Effector memory CD8-positive, alpha-beta T cell (primary cell): Measurements from ENCODE around the gene ADGRB3.
"Not testable (repeated sequence)": the region's sequence is repeated elsewhere in the genome, so short reads cannot be mapped to it uniquely, and the experiment has no call there.

Source experiments
- ATAC-seq: fragments of 150-1000 bp; cut with Tn5 transposase; replicated peaks from 2 replicates; pipeline ENCODE4 v1.10.0; 2021; ENCODE audit warnings: mild to moderate bottlenecking, moderate library complexity
- DNase-seq, 3 experiments: peaks; one replicate each; pipeline ENCODE4 v3.0.0; 2021
- H3K27ac Mint-ChIP-seq, 2 donors: one replicate each; pipeline ENCODE4 v1.8.0; 2022; ENCODE audit warnings: mild to moderate bottlenecking in 2 of 2, mixed read lengths in 2 of 2, moderate library complexity in 2 of 2
- H3K27me3 Mint-ChIP-seq, 2 donors: one replicate each; pipeline ENCODE4 v1.8.0; 2022; ENCODE audit warnings: mixed read lengths in 2 of 2
- H3K36me3 Mint-ChIP-seq: one replicate; pipeline ENCODE4 v1.8.0; 2022; ENCODE audit warnings: mild to moderate bottlenecking, moderate library complexity, mixed read lengths; ENCODE audit not compliant: insufficient read depth
- H3K4me1 Mint-ChIP-seq, 2 donors: one replicate each; pipeline ENCODE4 v1.8.0; 2022; ENCODE audit warnings: low read depth in 2 of 2, mixed read lengths in 2 of 2
- H3K4me3 Mint-ChIP-seq, 2 donors: one replicate each; pipeline ENCODE4 v1.8.0; 2022; ENCODE audit warnings: mild to moderate bottlenecking in 2 of 2, mixed read lengths in 2 of 2, moderate library complexity in 2 of 2
- H3K9me3 Mint-ChIP-seq, 2 donors: one replicate each; pipeline ENCODE4 v1.8.0; 2022; ENCODE audit warnings: mixed read lengths in 2 of 2

The ADGRB3 gene

DNA sequence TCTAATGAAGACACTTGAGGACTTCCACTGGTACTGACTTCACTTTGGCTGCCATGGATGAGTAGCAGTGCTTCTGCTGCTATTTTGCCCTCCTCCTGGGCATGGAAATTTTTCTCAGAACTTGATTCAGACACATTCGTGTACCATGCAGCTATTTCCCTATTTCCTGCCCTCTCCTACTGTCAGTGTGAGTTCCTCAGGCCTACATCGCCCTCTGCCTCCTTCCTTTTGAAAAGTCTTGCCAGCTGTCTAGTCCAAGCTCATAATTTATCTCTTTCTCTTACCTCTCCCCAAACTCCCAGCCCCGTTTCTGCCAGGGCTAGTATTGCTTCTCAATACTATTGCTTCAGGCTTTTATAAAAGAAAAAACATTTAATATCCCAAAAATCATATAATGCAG lies 470.2 kb downstream of the ADGRB3 start:
- Mint-ChIP-seq H3K4me1 (no peaks in the 10 kb centered on the region), H3K9me3 (peaks cover 6 to 13% of the 10 kb centered on the region in 2 donors), H3K27me3 (no peaks in the 10 kb centered on the region), H3K4me3 (no peak overlapping the region), H3K27ac (no peak overlapping the region), H3K36me3 (no peaks in the 10 kb centered on the region)
- no peak for ATAC-seq
- no peak for DNase-seq

DNA sequence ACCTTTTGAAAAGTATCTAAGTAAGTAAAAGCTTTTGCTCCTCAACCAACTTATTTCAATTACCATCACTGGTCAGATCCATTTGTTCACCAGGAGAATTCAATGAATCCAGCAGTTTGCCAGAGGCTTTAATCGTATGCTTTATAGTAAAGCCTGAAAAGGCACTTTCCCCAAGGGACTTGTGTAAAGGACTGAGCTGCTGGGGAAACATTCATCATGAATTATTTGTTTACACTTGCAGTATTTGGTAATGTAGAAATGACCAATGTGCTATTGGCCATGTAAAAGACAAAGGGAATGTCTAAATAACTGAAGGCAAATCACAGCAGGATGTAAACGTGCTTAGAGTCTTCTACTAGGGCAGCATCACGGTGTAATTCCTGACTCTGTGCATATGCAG lies 471.4 kb downstream of the ADGRB3 start:
- H3K4me3 Mint-ChIP-seq, result no peak overlapping the region
- H3K27ac Mint-ChIP-seq, result no peak overlapping the region
- ATAC-seq (no peak), DNase-seq (no peak)
- H3K9me3 Mint-ChIP-seq, result peaks cover 6 to 13% of the 10 kb centered on the region in 2 donors
- no peaks in the 10 kb centered on the region for H3K36me3 Mint-ChIP-seq
- H3K27me3 Mint-ChIP-seq, result no peaks in the 10 kb centered on the region
- H3K4me1 Mint-ChIP-seq, result no peaks in the 10 kb centered on the region

- no peak overlapping the region for H3K27ac Mint-ChIP-seq
- no peak overlapping the region for H3K4me3 Mint-ChIP-seq
- H3K27me3 Mint-ChIP-seq, result no peaks in the 10 kb centered on the region
- no peaks in the 10 kb centered on the region for H3K4me1 Mint-ChIP-seq
- peaks cover 4 to 5% of the 10 kb centered on the region in 2 donors for H3K9me3 Mint-ChIP-seq
- no peak for ATAC-seq
- no peaks in the 10 kb centered on the region for H3K36me3 Mint-ChIP-seq
- no peak for DNase-seq
Measured at GRCh38 chr6:69111301-69111700, 476.2 kb downstream of the ADGRB3 start.

DNA sequence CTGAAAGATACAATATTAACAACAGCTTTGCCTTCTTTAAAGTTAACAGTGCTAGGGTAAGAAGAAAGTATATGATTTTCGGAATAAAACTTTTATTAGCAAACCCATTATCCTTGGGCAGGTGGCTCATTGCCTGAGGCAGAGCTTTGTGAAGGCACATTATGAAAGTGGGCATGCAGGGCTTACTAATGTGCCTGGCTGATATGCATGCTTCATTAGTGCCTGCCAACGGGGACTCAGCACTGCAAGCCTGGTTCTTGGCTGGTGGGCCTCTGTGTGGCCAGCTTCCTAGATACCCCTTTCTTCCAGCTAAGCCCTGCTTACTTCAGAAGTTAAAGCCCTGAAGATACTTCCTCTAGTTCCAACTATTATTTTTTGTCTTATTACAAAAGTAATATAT lies 481.6 kb downstream of the ADGRB3 start:
- Mint-ChIP-seq H3K27me3 (no peaks in the 10 kb centered on the region), H3K4me1 (no peaks in the 10 kb centered on the region), H3K36me3 (no peaks in the 10 kb centered on the region), H3K27ac (no peak overlapping the region), H3K4me3 (no peak overlapping the region), H3K9me3 (peaks cover 6 to 16% of the 10 kb centered on the region in 2 donors)
- ATAC-seq, result no peak
- no peak for DNase-seq

DNA sequence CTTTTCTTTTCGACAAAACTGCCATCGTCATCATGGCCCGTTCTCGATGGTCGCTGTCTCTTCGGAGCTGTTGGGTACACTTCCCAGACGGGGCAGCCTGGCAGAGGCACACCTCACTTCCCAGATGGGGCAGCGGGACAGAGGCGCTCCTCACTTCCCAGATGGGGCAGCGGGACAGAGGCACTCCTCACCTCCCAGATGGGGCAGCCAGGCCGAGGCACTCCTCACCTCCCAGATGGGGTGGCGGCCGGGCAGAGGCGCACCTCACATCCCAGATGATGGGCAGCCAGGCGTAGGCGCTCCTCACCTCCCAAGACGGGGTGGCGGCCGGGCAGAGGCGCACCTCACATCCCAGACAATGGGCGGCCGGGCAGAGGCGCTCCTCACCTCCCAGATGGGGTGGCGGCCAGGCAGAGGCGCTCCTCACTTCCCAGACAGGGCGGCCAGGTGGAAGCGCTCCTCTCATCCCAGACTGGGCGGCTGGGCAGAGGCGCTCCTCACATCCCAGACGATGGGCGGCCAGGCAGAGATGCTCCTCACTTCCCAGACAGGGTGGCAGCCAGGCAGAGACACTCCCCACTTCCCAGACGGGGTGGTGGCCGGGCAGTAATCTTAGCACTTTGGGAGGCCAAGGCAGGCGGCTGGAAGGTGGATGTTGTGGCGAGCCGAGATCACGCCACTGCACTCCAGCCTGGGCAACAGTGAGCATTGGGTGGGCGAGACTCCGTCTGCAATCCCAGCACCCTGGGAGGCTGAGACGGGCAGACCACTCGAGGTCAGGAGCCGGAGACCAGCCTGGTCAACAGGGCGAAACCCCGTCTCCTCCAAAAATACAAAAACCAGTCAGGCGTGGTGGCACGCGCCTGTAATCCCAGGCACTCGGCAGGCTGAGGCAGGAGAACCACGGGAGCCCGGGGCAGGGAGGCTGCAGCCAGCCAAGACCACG lies 486.7 kb downstream of the ADGRB3 start:
- H3K27me3 Mint-ChIP-seq, H3K4me1 Mint-ChIP-seq, H3K4me3 Mint-ChIP-seq, DNase-seq, ATAC-seq, H3K27ac Mint-ChIP-seq, H3K36me3 Mint-ChIP-seq: not testable (repeated sequence)
- peaks cover 1 to 25% of the 10 kb centered on the region in 2 donors for H3K9me3 Mint-ChIP-seq

GRCh38 chr6:69122407-69122773 lies 487.3 kb downstream of the ADGRB3 start:
- ATAC-seq (no peak), DNase-seq (no peak)
- no peaks in the 10 kb centered on the region for H3K36me3 Mint-ChIP-seq
- H3K27ac Mint-ChIP-seq, result no peak overlapping the region
- no peaks in the 10 kb centered on the region for H3K4me1 Mint-ChIP-seq
- no peaks in the 10 kb centered on the region for H3K27me3 Mint-ChIP-seq
- no peak overlapping the region for H3K4me3 Mint-ChIP-seq
- peaks cover 1 to 25% of the 10 kb centered on the region in 2 donors for H3K9me3 Mint-ChIP-seq

- H3K27me3 Mint-ChIP-seq, result no peaks in the 10 kb centered on the region
- ATAC-seq (no peak), DNase-seq (no peak)
- H3K4me1 Mint-ChIP-seq, result no peaks in the 10 kb centered on the region
- H3K4me3 Mint-ChIP-seq, result no peak overlapping the region
- peaks cover 5 to 9% of the 10 kb centered on the region in 2 donors for H3K9me3 Mint-ChIP-seq
- no peaks in the 10 kb centered on the region for H3K36me3 Mint-ChIP-seq
- H3K27ac Mint-ChIP-seq, result no peak overlapping the region
Measured at GRCh38 chr6:69128411-69128810, 493.3 kb downstream of the ADGRB3 start.

DNA sequence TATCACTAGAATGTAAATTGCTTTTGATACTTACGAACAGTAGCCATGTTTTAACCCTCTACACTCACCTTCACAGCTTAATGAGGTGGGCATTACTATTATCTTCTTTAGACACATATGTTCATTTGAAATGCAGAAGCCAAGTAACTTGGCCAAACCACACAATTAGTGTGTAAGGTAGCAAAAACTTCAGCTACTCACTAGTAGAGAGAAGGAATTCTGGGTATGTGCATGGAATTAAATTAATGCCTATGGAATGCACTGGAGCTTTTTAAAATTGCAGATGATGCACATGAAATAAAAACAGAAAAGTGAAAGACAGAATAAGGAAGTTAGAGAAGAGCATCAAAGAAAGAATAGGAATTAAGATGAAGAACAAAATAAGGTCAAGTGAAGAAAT lies 494.0 kb downstream of the ADGRB3 start:
- Mint-ChIP-seq H3K9me3 (peaks cover 9% of the 10 kb centered on the region in 2 donors), H3K4me1 (no peaks in the 10 kb centered on the region), H3K27ac (no peak overlapping the region), H3K4me3 (no peak overlapping the region), H3K27me3 (no peaks in the 10 kb centered on the region), H3K36me3 (no peaks in the 10 kb centered on the region)
- ATAC-seq (no peak), DNase-seq (no peak)

DNA sequence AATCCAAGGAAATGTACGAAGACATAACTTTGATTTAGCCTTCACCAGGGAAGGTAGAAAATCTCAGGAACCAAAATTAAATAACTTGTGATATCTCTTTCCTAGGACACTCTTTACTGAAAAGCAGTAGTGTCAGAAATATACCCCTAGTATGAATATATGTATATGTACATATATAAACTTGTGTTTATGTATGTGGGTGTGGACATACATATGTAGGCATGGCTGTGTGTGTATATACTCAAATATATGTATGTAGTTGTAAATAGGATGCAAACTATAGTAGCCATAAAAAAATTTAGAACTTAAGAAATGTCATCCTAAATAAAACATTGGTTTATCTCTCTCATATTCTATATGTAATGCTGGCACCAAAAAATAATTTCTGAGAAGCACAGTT lies 500.8 kb downstream of the ADGRB3 start:
- H3K36me3 Mint-ChIP-seq, result no peaks in the 10 kb centered on the region
- H3K4me3 Mint-ChIP-seq, result no peak overlapping the region
- DNase-seq (no peak), ATAC-seq (no peak)
- no peak overlapping the region for H3K27ac Mint-ChIP-seq
- H3K4me1 Mint-ChIP-seq, result no peaks in the 10 kb centered on the region
- peaks cover 10 to 16% of the 10 kb centered on the region in 2 donors for H3K9me3 Mint-ChIP-seq
- H3K27me3 Mint-ChIP-seq, result no peaks in the 10 kb centered on the region

- H3K4me3 Mint-ChIP-seq, result no peak overlapping the region
- no peak for ATAC-seq
Measured at GRCh38 chr6:69138148-69138547, 503.1 kb downstream of the ADGRB3 start.

GRCh38 chr6:69138893-69139494 lies 503.9 kb downstream of the ADGRB3 start:
- peaks cover 10 to 11% of the 10 kb centered on the region in 2 donors for H3K9me3 Mint-ChIP-seq
- no peaks in the 10 kb centered on the region for H3K36me3 Mint-ChIP-seq
- H3K27ac Mint-ChIP-seq, result no peak overlapping the region
- H3K4me1 Mint-ChIP-seq, result no peaks in the 10 kb centered on the region
- no peak for ATAC-seq
- DNase-seq, result no peak
- no peak overlapping the region for H3K4me3 Mint-ChIP-seq
- H3K27me3 Mint-ChIP-seq, result no peaks in the 10 kb centered on the region

More at GRCh38 chr6:69138148-69138547, 503.1 kb downstream of the ADGRB3 start:
- no peaks in the 10 kb centered on the region for H3K4me1 Mint-ChIP-seq
- peaks cover 10 to 17% of the 10 kb centered on the region in 2 donors for H3K9me3 Mint-ChIP-seq
- H3K36me3 Mint-ChIP-seq, result no peaks in the 10 kb centered on the region
- H3K27me3 Mint-ChIP-seq, result no peaks in the 10 kb centered on the region
- no peak overlapping the region for H3K27ac Mint-ChIP-seq
- no peak for DNase-seq

DNA sequence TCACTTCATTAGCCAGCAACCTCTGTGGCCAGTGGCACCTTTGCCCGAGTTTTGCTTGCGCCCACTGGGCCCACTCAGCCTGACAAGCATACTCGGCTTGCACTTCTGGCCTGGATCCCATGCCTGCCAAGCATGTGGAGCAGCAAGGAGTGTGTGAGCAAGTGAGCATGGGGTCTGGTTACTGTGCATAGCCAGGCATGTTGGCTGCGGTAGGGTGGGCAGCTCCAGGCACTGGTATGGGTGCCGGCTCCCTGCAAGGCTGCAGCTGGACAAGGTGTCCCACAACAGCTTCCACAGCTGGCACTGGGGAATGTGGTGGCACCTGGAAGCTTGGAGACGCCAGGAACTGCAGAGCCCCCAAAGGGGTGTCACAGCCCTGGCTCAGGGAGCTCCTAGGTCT lies 510.0 kb downstream of the ADGRB3 start:
- Mint-ChIP-seq H3K27me3 (no peaks in the 10 kb centered on the region), H3K4me3 (no peak overlapping the region), H3K4me1 (no peaks in the 10 kb centered on the region), H3K27ac (no peak overlapping the region), H3K36me3 (no peaks in the 10 kb centered on the region), H3K9me3 (peaks cover 18 to 30% of the 10 kb centered on the region in 2 donors)
- DNase-seq (no peak), ATAC-seq (no peak)

DNA sequence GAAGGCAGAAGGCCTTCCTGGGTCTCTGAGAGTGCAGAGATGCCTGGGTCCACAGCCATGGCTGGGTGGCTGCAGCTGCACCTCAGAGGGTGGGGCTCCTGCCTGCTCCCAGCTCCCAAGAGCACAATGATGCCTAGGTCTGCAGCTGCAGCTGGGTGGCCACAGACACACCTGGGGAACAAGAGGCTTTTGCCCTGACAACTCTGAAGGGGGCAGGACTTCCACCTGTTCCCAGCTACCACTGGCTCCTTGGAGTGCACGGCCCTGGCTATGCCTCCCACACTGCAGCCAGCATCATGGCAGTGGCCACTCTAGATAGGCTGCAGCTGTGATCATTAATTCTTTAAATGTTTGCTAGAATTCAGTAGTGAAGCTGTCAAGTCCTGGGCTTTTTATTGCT lies 511.3 kb downstream of the ADGRB3 start:
- H3K9me3 Mint-ChIP-seq, result peaks cover 12 to 22% of the 10 kb centered on the region in 2 donors
- DNase-seq (no peak), ATAC-seq (no peak)
- H3K27me3 Mint-ChIP-seq, result no peaks in the 10 kb centered on the region
- no peak overlapping the region for H3K27ac Mint-ChIP-seq
- H3K36me3 Mint-ChIP-seq, result no peaks in the 10 kb centered on the region
- no peaks in the 10 kb centered on the region for H3K4me1 Mint-ChIP-seq
- no peak overlapping the region for H3K4me3 Mint-ChIP-seq

- DNase-seq, result no peak
- no peaks in the 10 kb centered on the region for H3K27me3 Mint-ChIP-seq
- H3K4me3 Mint-ChIP-seq, result no peak overlapping the region
- peaks cover 7% of the 10 kb centered on the region in 2 donors for H3K9me3 Mint-ChIP-seq
- no peak for ATAC-seq
- H3K27ac Mint-ChIP-seq, result no peak overlapping the region
- H3K36me3 Mint-ChIP-seq, result peaks cover 2% of the 10 kb centered on the region
- no peaks in the 10 kb centered on the region for H3K4me1 Mint-ChIP-seq
Measured at GRCh38 chr6:69155467-69155866, 520.4 kb downstream of the ADGRB3 start.
